Stomach (tissue), 9 donors: ENCODE results near the gene ZNF575. TPM values are rescaled to one million over a fixed set of nuclear protein-coding genes. Genes with fewer than 3 reads are reported as not detected.

Source experiments
- DNase-seq, 2 donors: peaks; one replicate each; pipeline versions ENCODE4 v3.0.0 to v3.0.0-alpha.2; 2013 to 2019
- H3K27ac ChIP-seq, 5 donors: fragments of 200-600 bp in 4 of 5; sonication (generic) in 4 of 5; one replicate each; pipeline ENCODE4 v1.5.1; 2013 to 2019; ENCODE audit warnings: mild to moderate bottlenecking in 1 of 5, moderate library complexity in 1 of 5
- H3K27me3 ChIP-seq, 3 donors: fragments of 200-600 bp; sonication (generic); one replicate each; pipeline ENCODE4 v1.5.1; 2017 to 2019; ENCODE audit warnings: mixed run types in 1 of 3
- H3K36me3 ChIP-seq, 4 donors: fragments of 200-600 bp; sonication (generic); 1 replicate in 3 of 4; 2 replicates in 1 of 4; pipeline ENCODE4 v1.5.1; 2016 to 2019
- H3K4me1 ChIP-seq, 4 donors: fragments of 200-600 bp; sonication (generic); one replicate each; pipeline ENCODE4 v1.5.1; 2016 to 2019
- H3K4me3 ChIP-seq, 4 donors: fragments of 200-600 bp; sonication (generic) in 3 of 4; one replicate each; pipeline ENCODE4 v1.5.1; 2016 to 2019; ENCODE audit warnings: mild to moderate bottlenecking in 1 of 4
- H3K9me3 ChIP-seq, 4 donors: fragments of 200-600 bp; sonication (generic); one replicate each; pipeline ENCODE4 v1.5.1; 2016 to 2019
- EP300 ChIP-seq: sonication (generic); formaldehyde crosslinking; IDR thresholded peaks from one replicate; pipeline ENCODE4 v1.6.1; 2017; ENCODE audit warnings: antibody characterized with exemption
- POLR2A ChIP-seq, 4 donors: fragments of 450-650 bp; IDR thresholded peaks; one replicate each; pipeline ENCODE4 v1.6.1; 2016; ENCODE audit warnings: antibody characterized with exemption in 4 of 4, control low read depth in 2 of 4, mild to moderate bottlenecking in 1 of 4, moderate library complexity in 1 of 4
- POLR2AphosphoS5 ChIP-seq, 3 donors: sonication (generic); formaldehyde crosslinking; IDR thresholded peaks; one replicate each; pipeline ENCODE4 v1.6.1; 2016; ENCODE audit warnings: antibody characterized with exemption in 3 of 3
- WGBS, 5 donors: extraction: QIAGEN DNeasy Blood & Tissue Kit in 3 of 5; methylation state at CpG; one replicate each; pipeline versions ENCODE4 v1.1.5 to v1.1.7; 2013 to 2018; 5-methylcytosine and 5-hydroxymethylcytosine counted together
- intact Hi-C: fragments of 100-400 bp; cut with DNase I; formaldehyde crosslinking; loops from one replicate; pipeline ENCODE4 v1.15.1; 2023; ENCODE audit warnings: low total_unique reads
- polyA plus RNA-seq, 3 donors: library from polyadenylated mRNA; stranded (reverse); fragments of 200-250 nt; gene quantifications; one replicate each; pipeline ENCODE4 v1.2.3, GENCODE V29; 2013
- total RNA-seq, 5 donors: library from RNA; depleted of rRNA; stranded (reverse); fragments of >200 nt; gene quantifications; one replicate each; pipeline versions ENCODE4 v1.1.0 to v1.2.3, GENCODE V29; 2014 to 2016
- TF ChIP-seq, protein P1 (sequence below), 7 experiments: fragments of 450-650 bp in 4 of 7; fragments of 200-600 bp in 3 of 7; sonication (generic) in 3 of 7; IDR thresholded peaks; one replicate each; pipeline ENCODE4 v1.5.1; 2016 to 2019; ENCODE audit warnings: antibody characterized with exemption in 7 of 7, control low read depth in 2 of 7, mild to moderate bottlenecking in 1 of 7
- donor health status: healthy with polysubstance abuse.
- donor health status: Bipolar disorder and iron deficiency.
- donor health status: healthy.

The ZNF575 gene
- total and polyA plus RNA-seq, 8 donors = 0.37 to 23.5 (median 0.76) TPM; not detected in 3

DNA sequence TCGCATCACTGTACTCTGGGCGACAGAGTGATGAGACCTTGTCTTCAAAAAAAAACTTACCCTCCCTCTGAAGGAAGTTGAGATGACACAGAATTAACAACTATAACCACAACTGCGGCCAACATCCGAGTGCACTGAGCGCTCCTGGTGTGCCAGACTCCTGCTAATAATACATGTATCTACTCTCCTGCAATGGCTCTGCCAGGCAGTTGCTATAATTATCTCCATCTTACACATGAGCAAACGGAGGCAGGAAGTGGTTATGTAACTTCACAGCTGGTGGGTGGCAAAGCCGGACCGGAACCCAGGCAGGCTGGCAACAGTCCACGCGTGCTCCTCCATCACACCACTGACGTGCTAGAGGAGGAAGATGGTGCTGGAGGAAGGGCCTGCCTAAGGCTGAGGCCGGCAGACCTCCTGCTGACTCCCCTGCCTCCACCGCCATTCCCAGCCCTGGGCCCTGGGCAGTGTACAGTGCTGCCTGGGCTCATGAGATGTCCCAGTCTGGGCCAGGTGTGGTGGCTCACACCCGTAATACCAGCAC is 29.8 kb downstream of the ZNF575 start:
- DNase-seq = peak; percentile 65 to 84
- Histone ChIP-seq H3K4me3 (no peak overlapping the region), H3K9me3 (no peaks in the 10 kb centered on the region), H3K36me3 (peaks cover 8 to 43% (median 30%) of the 10 kb centered on the region in 4 donors), H3K4me1 (peaks cover 0 to 25% (median 10%) of the 10 kb centered on the region in 4 donors), H3K27ac (peak overlapping the region; percentile 47 to 78 (median 71)), H3K27me3 (no peaks in the 10 kb centered on the region)
- no peak for TF ChIP-seq POLR2AphosphoS5 (IDR thresholded peaks at IDR 0.05)
- TF ChIP-seq, protein P1, sequence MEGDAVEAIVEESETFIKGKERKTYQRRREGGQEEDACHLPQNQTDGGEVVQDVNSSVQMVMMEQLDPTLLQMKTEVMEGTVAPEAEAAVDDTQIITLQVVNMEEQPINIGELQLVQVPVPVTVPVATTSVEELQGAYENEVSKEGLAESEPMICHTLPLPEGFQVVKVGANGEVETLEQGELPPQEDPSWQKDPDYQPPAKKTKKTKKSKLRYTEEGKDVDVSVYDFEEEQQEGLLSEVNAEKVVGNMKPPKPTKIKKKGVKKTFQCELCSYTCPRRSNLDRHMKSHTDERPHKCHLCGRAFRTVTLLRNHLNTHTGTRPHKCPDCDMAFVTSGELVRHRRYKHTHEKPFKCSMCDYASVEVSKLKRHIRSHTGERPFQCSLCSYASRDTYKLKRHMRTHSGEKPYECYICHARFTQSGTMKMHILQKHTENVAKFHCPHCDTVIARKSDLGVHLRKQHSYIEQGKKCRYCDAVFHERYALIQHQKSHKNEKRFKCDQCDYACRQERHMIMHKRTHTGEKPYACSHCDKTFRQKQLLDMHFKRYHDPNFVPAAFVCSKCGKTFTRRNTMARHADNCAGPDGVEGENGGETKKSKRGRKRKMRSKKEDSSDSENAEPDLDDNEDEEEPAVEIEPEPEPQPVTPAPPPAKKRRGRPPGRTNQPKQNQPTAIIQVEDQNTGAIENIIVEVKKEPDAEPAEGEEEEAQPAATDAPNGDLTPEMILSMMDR (IDR thresholded peaks at IDR 0.05) = no peak
- TF ChIP-seq EP300 = no peak
- TF ChIP-seq POLR2A (IDR thresholded peaks at IDR 0.05) = no peak
- intact Hi-C loops = no loop called here
- 46 to 65% (median 62%) methylated on average over 11 to 14 of the region's 14 CpGs for WGBS, 5 donors

DNA sequence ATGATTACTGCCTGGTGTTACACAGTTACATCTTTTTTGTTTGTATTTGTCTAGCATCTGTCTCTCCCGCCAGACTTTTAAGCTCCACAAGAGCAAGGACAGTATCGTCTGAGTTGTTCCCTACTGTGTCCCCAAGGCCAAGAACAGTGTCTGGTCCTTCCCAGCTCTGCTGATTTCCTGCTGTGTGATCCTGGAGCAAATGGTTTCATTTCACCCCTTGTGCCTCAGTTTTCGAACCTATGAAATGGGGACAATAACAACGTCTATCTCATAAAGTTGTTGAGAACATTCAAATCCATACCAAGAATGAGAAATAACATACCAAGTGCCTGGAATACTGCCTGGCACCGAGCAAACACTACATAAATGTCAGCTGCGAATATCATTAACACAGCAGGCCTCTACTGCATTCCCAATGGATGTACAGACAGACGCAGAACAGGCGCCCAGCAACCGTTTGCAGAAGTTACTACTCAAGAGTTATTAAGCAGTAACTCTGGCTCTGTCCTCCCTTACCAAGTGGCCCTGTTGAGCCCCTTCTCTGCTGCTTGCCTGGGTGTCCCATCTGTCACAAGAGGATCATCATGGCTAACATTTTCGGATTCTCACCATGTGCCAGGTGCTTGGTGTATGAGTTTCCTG is 30.9 kb downstream of the ZNF575 start:
- 91 to 94% (median 92%) methylated on average over 10 of the region's 10 CpGs for WGBS, 5 donors
- no peak for DNase-seq
- TF ChIP-seq EP300 (no peak), POLR2A (IDR thresholded peaks at IDR 0.05) (no peak), POLR2AphosphoS5 (IDR thresholded peaks at IDR 0.05) (no peak)
- TF ChIP-seq, protein P1 (IDR thresholded peaks at IDR 0.05) = no peak
- intact Hi-C loops = no loop called here
- Histone ChIP-seq H3K9me3 (no peaks in the 10 kb centered on the region), H3K36me3 (peaks cover 8 to 31% (median 21%) of the 10 kb centered on the region in 4 donors), H3K4me3 (no peak overlapping the region), H3K27me3 (no peaks in the 10 kb centered on the region), H3K4me1 (peaks cover 0 to 25% (median 10%) of the 10 kb centered on the region in 4 donors), H3K27ac (peak overlapping the region in 1 of 5 donors; percentile 78)

DNA sequence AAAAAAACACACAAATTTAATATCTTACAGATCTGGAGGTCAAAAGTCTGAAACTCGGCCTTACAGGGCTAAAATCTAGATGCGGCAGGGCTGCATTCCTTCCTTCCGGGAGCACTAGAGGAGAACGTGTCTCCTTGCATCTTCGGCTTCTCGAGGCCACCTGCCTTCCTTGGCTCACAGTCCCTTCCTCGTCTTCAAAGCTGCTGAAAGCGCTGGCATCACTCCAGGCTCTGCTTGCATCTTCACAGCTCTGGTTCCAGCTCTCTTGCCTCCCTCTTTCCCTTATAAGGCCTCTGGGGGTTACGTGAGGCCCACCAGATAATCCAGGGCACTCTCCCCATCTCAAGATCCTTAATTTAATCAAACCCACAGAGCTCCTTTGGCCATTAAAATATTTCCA is 31.8 kb downstream of the ZNF575 start:
- peaks cover 8 to 23% (median 16%) of the 10 kb centered on the region in 4 donors for H3K36me3 ChIP-seq
- TF ChIP-seq, protein P1 (IDR thresholded peaks at IDR 0.05) = no peak
- TF ChIP-seq EP300 = no peak
- TF ChIP-seq POLR2AphosphoS5 (IDR thresholded peaks at IDR 0.05) = no peak
- TF ChIP-seq POLR2A (IDR thresholded peaks at IDR 0.05) = no peak
- no peak overlapping the region for H3K27ac ChIP-seq
- intact Hi-C loops = no loop called here
- 68 to 82% (median 73%) methylated on average over 9 of the region's 9 CpGs for WGBS, 5 donors
- DNase-seq = no peak
- H3K4me1 ChIP-seq = peaks cover 0 to 25% (median 10%) of the 10 kb centered on the region in 4 donors
- no peak overlapping the region for H3K4me3 ChIP-seq
- H3K9me3 ChIP-seq = no peaks in the 10 kb centered on the region
- H3K27me3 ChIP-seq = no peaks in the 10 kb centered on the region

DNA sequence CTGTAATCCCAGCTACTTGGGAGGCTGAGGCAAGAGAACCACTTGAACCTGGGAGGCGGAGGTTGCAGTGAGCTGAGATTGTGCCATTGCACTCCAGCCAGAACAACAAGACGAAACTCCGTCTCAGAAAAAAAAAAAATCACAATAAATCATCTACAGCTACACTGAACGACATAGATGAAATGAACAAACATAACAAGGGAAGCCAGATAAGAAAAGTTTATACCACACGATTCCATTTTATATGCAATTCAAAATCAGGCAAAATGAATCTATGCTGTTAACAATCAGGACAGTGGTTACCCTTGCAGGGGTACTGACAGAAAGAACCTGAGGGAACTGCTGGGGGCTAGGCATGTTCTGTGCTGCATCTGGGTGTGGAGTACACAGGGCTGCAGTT is 36.7 kb downstream of the ZNF575 start:
- Histone ChIP-seq H3K27me3 (no peaks in the 10 kb centered on the region), H3K9me3 (no peaks in the 10 kb centered on the region), H3K36me3 (peaks cover 0 to 30% (median 8%) of the 10 kb centered on the region in 4 donors), H3K4me3 (no peak overlapping the region), H3K27ac (no peak overlapping the region), H3K4me1 (peaks cover 4 to 34% (median 18%) of the 10 kb centered on the region in 4 donors)
- intact Hi-C loops = no loop called here
- no peak for DNase-seq
- no peak for TF ChIP-seq EP300
- TF ChIP-seq POLR2AphosphoS5 (IDR thresholded peaks at IDR 0.05) = no peak
- TF ChIP-seq, protein P1 (IDR thresholded peaks at IDR 0.05) = no peak
- no peak for TF ChIP-seq POLR2A (IDR thresholded peaks at IDR 0.05)
- 65 to 80% (median 73%) methylated on average over 5 of the region's 5 CpGs for WGBS, 5 donors
